ENCODE results near the gene PAPOLA. TPM values are rescaled to one million over a fixed set of nuclear protein-coding genes. Genes with fewer than 3 reads are reported as not detected.

Gene PAPOLA
- total and polyA plus RNA-seq, 2 of the 4 experiments (the other 2 are of a cell fraction) = 73.8 to 128 TPM

GRCh38 chr14:96585672-96586013 is 83.5 kb downstream of the PAPOLA start:
- dilution Hi-C loops (cut with HindIII; ENCODE audit: low sequenced_read_pairs, unreplicated experiment) = no loop called here
- CTCF ChIA-PET = no interaction called here

More at GRCh38 chr14:96585672-96586013, 83.5 kb downstream of the PAPOLA start:
- H2BK20ac ChIP-seq (ENCODE audit: low read depth, low read length) = no peak overlapping the region
- H3K4me1 ChIP-seq (ENCODE audit: control insufficient read depth, insufficient read depth, low read length) = no peaks in the 10 kb centered on the region
- H3K4me2 ChIP-seq (ENCODE audit: low read depth, low read length) = no peak overlapping the region
- H2BK15ac ChIP-seq (ENCODE audit: low read depth, low read length) = no peak overlapping the region
- POLR2A ChIA-PET (ENCODE audit: unreplicated experiment) = no interaction called here
- ATAC-seq (ENCODE audit: low read depth) (no peak), DNase-seq (no peak)
- H2AK5ac ChIP-seq (ENCODE audit: low read depth, low read length) = no peak overlapping the region
- no CpG with 5 or more reads among the region's 3 CpGs for WGBS, 2 experiments (ENCODE audit: extremely low coverage in 2 of 2, insufficient read length in 1 of 2)
- no peak overlapping the region for H2AK9ac ChIP-seq (replicated peaks; ENCODE audit: low read depth, low read length, poor library complexity)
- no peak overlapping the region for H3K27ac ChIP-seq (ENCODE audit: insufficient read depth, low read length)
- peaks cover 62% of the 10 kb centered on the region for H3K27me3 ChIP-seq (ENCODE audit: control insufficient read depth, insufficient read depth, low read length)
- no peak overlapping the region for H3K4ac ChIP-seq (ENCODE audit: low read depth, low read length)
- no peak overlapping the region for H3K9ac ChIP-seq (ENCODE audit: low read depth, low read length)
- TF ChIP-seq MAZ (IDR thresholded peaks at IDR 0.05; ENCODE audit: borderline replicate concordance, low read depth, low read length) (no peak), CHD1 (IDR thresholded peaks at IDR 0.05; ENCODE audit: low read depth, low read length) (no peak), FOS (IDR thresholded peaks at IDR 0.05; ENCODE audit: low read depth, low read length) (no peak), CEBPB (IDR thresholded peaks at IDR 0.05; ENCODE audit: low read depth, low read length) (no peak), SMC3 (IDR thresholded peaks at IDR 0.05; ENCODE audit: low read depth, low read length) (no peak), RCOR1 (IDR thresholded peaks at IDR 0.05; ENCODE audit: insufficient replicate concordance, low read length) (no peak), USF2 (IDR thresholded peaks at IDR 0.05; ENCODE audit: low read depth, low read length) (no peak), MAFK (IDR thresholded peaks at IDR 0.05; ENCODE audit: low read depth, low read length) (no peak), NFE2L2 (IDR thresholded peaks at IDR 0.05; ENCODE audit: low read depth, low read length) (no peak), RAD21 (IDR thresholded peaks at IDR 0.05; ENCODE audit: low read length) (no peak)
- no peak overlapping the region for H2BK5ac ChIP-seq (ENCODE audit: low read depth, low read length, poor library complexity, severe bottlenecking)
- no peak overlapping the region for H3K14ac ChIP-seq (replicated peaks; ENCODE audit: low read depth, low read length)
- H4K91ac ChIP-seq (ENCODE audit: insufficient read depth, low read depth, low read length) = no peak overlapping the region
- H4K5ac ChIP-seq (ENCODE audit: low read depth, low read length) = no peak overlapping the region
- no peak overlapping the region for H3K4me3 ChIP-seq (ENCODE audit: insufficient read depth, low read depth, low read length)
- peaks cover 2% of the 10 kb centered on the region; the same call in 1 of the 2 replicates for H3K9me1 ChIP-seq (ENCODE audit: insufficient read depth, low read length)
- in situ Hi-C loops (cut with MboI; ENCODE audit: low sequenced_read_pairs) (loop anchor here (10.0 kb wide), 1 partner anchor 159 kb away; no protein-coding TSS in a partner anchor), intact Hi-C loops (cut with micrococcal nuclease) (no loop called here)
- H3K23ac ChIP-seq (ENCODE audit: low read depth, low read length) = no peak overlapping the region
- no peak overlapping the region for H2AFZ ChIP-seq (replicated peaks; ENCODE audit: low read length, poor library complexity)
- no peak overlapping the region for H2BK120ac ChIP-seq (ENCODE audit: low read depth, low read length)
- H3K36me3 ChIP-seq (ENCODE audit: control insufficient read depth, insufficient read depth, low read length) = no peaks in the 10 kb centered on the region
- no peaks in the 10 kb centered on the region for H4K20me1 ChIP-seq (ENCODE audit: insufficient read depth, low read length)
- no TSS peak for BruUV-seq (replicated peaks)
- no peak overlapping the region for H3K56ac ChIP-seq (ENCODE audit: extremely low read depth, insufficient read depth, low read length)
- no peak overlapping the region for H4K8ac ChIP-seq (ENCODE audit: low read depth in 2 of 2, low read length in 2 of 2)
- no peaks in the 10 kb centered on the region for H3K79me1 ChIP-seq (ENCODE audit: low read depth in 1 of 2, low read length in 2 of 2)
- H3K18ac ChIP-seq (ENCODE audit: low read depth, low read length) = no peak overlapping the region
- H3K9me3 ChIP-seq (ENCODE audit: control insufficient read depth, insufficient read depth, low read length) = no peaks in the 10 kb centered on the region; the same call in none of the 2 replicates

Measured in IMR-90 (cell line).